ENCODE results near the gene MYH1.

DNA sequence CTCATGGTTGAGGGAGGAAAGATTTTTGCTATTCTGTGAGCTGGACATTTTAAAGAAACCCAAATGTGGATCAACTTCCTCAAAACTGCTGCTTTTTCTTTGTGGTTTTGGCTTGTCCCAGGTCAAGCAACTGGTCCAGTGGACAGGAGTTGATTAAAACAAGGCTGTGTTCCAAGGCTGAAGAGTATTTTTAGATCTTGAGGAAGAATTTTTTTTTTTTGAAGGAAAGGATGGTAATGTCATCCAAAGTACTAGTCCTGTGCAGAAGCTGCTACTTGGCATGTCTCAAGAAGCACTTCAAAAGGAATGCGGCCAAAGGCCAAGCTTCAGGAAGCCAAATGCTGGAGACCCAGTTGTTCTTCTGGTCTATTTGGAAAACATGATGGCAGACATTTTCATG, 39.1 kb upstream of the MYH1 start:
- TF ChIP-seq POLR2AphosphoS5 (IDR thresholded peaks at IDR 0.05) (no peak), POLR2A (IDR thresholded peaks at IDR 0.05) (no peak)
- TF ChIP-seq, protein P1, sequence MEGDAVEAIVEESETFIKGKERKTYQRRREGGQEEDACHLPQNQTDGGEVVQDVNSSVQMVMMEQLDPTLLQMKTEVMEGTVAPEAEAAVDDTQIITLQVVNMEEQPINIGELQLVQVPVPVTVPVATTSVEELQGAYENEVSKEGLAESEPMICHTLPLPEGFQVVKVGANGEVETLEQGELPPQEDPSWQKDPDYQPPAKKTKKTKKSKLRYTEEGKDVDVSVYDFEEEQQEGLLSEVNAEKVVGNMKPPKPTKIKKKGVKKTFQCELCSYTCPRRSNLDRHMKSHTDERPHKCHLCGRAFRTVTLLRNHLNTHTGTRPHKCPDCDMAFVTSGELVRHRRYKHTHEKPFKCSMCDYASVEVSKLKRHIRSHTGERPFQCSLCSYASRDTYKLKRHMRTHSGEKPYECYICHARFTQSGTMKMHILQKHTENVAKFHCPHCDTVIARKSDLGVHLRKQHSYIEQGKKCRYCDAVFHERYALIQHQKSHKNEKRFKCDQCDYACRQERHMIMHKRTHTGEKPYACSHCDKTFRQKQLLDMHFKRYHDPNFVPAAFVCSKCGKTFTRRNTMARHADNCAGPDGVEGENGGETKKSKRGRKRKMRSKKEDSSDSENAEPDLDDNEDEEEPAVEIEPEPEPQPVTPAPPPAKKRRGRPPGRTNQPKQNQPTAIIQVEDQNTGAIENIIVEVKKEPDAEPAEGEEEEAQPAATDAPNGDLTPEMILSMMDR (IDR thresholded peaks at IDR 0.05) = no peak
